ENCODE results near the gene EPSTI1.
A peak's percentile ranks its signal among the peaks of the same experiment; 100 is the strongest.

The EPSTI1 gene

GRCh38 chr13:42970824-42971690 lies 21.0 kb downstream of the EPSTI1 start:
- peak in 4 of 6 experiments; percentile 8 to 44 (median 30) for DNase-seq

GRCh38 chr13:42969565-42970172 lies 22.4 kb downstream of the EPSTI1 start:
- DNase-seq: peak; percentile 55 to 81 (median 70)

- no peak for DNase-seq
These were observed 23.1 kb downstream of the EPSTI1 start for GRCh38 chr13:42968906-42969305.

GRCh38 chr13:42967660-42968059 lies 24.4 kb downstream of the EPSTI1 start:
- no peak for DNase-seq

GRCh38 chr13:42965281-42965680 lies 26.8 kb downstream of the EPSTI1 start:
- no peak for DNase-seq

- DNase-seq: no peak
These were observed 27.3 kb downstream of the EPSTI1 start for GRCh38 chr13:42964761-42965161.

- DNase-seq: no peak
These were observed 32.4 kb downstream of the EPSTI1 start for GRCh38 chr13:42959615-42960014.

GRCh38 chr13:42957881-42958280 lies 34.2 kb downstream of the EPSTI1 start:
- DNase-seq: no peak

- DNase-seq: no peak
These were observed 41.9 kb downstream of the EPSTI1 start for GRCh38 chr13:42950181-42950580.

- DNase-seq: no peak
These were observed 44.1 kb downstream of the EPSTI1 start for GRCh38 chr13:42947925-42948324.

GRCh38 chr13:42946927-42947326 lies 45.1 kb downstream of the EPSTI1 start:
- DNase-seq: no peak

- DNase-seq: no peak
These were observed 62.0 kb downstream of the EPSTI1 start for GRCh38 chr13:42929886-42930535.

GRCh38 chr13:42926555-42926954 lies 65.5 kb downstream of the EPSTI1 start:
- DNase-seq: no peak

- no peak for DNase-seq
These were observed 66.0 kb downstream of the EPSTI1 start for GRCh38 chr13:42926043-42926442.

- DNase-seq: no peak
These were observed 66.4 kb downstream of the EPSTI1 start for GRCh38 chr13:42925626-42926025.

- no peak for DNase-seq
These were observed 67.7 kb downstream of the EPSTI1 start for GRCh38 chr13:42924344-42924743.

- no peak for DNase-seq
These were observed 84.3 kb downstream of the EPSTI1 start for GRCh38 chr13:42907745-42908144.

- DNase-seq: no peak
These were observed 85.8 kb downstream of the EPSTI1 start for GRCh38 chr13:42906257-42906656.

- DNase-seq: no peak
These were observed 86.5 kb downstream of the EPSTI1 start for GRCh38 chr13:42905579-42905978.

GRCh38 chr13:42899266-42899665 lies 92.8 kb downstream of the EPSTI1 start:
- DNase-seq: no peak

GRCh38 chr13:42895776-42896175 lies 96.3 kb downstream of the EPSTI1 start:
- no peak for DNase-seq

GRCh38 chr13:42894765-42895243 lies 97.2 kb downstream of the EPSTI1 start:
- DNase-seq: no peak

- DNase-seq: no peak
These were observed 98.8 kb downstream of the EPSTI1 start for GRCh38 chr13:42893214-42893671.

- DNase-seq: no peak
These were observed 99.3 kb downstream of the EPSTI1 start for GRCh38 chr13:42892760-42893159.
